LNCaP clone FGC (cell line): Measurements from ENCODE around the gene RRP15.
"Not testable (repeated sequence)": the region's sequence is repeated elsewhere in the genome, so short reads cannot be mapped to it uniquely, and the experiment has no call there.

ENCODE experiments used
- DNase-seq: peaks from one replicate; pipeline ENCODE4 v3.0.0-alpha.2; 2011; ENCODE audit warnings: low read depth
- H3K4me3 ChIP-seq: 2 replicates; pipeline ENCODE4 v1.5.1; 2011; ENCODE audit warnings: mild to moderate bottlenecking, low read depth, low read length, control low read depth
- CTCF ChIP-seq: IDR thresholded peaks from 2 replicates; pipeline ENCODE4 v1.5.1; 2012; ENCODE audit warnings: mild to moderate bottlenecking; ENCODE audit not compliant: control insufficient read depth, insufficient read depth; ENCODE audit errors: extremely low read depth

Gene RRP15

GRCh38 chr1:218315638-218316037, 30.5 kb downstream of the RRP15 start:
- no peak for TF ChIP-seq CTCF
- H3K4me3 ChIP-seq = no peak overlapping the region
- no peak for DNase-seq

- H3K4me3 ChIP-seq = no peak overlapping the region
- no peak for TF ChIP-seq CTCF
- no peak for DNase-seq
These were observed 32.0 kb downstream of the RRP15 start for GRCh38 chr1:218317061-218317460.

DNA sequence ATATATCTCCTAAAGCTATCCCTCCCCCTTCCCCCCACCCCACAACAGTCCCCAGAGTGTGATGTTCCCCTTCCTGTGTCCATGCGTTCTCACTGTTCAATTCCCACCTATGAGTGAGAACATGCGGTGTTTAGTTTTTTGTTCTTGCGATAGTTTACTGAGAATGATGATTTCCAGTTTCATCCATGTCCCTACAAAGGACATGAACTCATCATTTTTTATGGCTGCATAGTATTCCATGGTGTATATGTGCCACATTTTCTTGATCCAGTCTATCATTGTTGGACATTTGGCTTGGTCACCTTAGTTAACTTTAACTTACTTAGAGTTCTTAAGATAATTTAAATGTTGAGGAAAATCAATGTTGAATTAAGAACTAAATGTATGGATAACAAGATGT, 35.1 kb downstream of the RRP15 start:
- not testable (repeated sequence) for H3K4me3 ChIP-seq, DNase-seq

DNA sequence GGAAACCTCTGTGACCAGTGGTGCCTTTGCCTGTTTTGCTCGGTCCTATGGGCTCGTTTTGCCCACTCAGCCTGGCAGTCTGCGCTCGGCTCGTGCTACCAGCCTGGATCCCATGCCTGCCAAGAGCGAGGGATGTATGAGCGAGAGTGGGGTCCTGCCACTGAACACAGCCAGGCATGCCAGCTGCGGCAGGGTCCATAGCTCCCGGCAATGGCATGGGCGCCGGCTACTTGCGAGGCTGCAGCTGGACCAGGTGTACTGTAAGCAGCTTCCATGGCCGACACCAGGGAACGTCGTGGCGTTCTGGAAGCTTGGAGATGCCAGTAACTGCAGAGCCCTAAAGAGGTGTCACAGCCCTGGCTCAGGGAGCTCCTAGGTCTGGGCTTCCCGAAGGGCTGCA, 37.7 kb downstream of the RRP15 start:
- no peak for TF ChIP-seq CTCF
- no peak overlapping the region for H3K4me3 ChIP-seq
- no peak for DNase-seq

DNA sequence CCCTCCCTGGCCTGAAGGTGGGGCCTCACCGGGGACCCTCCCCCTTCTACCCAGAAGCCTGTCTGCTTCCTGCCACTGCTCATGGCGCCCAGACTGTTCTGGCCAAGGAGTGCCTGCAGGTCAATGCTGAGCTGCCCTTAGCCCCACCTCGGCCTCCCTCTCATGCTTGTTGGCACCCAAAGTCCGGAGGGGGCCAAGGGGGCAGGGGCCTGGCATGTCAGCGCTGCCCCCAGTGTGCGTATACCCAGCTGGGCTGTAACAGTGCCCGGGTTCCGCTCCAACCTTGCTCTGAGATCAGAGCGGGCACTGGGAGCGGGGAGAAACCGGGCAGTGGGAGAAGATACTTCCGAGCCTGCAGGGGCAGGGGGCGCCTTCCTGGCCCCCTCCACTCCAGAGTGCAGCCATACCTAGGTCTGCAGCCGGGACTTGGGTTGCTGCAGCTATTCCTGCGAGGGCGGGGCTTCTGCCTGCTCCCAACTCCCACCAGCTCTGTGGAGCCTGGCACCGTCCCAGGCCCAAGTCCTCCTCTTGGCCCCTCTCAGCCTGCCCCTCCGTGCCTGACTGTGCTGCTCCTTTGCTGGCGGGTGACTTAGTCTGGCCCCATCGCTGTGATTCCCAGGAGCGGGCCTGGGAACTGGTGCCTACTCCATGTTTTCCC, 38.6 kb downstream of the RRP15 start:
- DNase-seq = no peak
- H3K4me3 ChIP-seq = no peak overlapping the region
- no peak for TF ChIP-seq CTCF

GRCh38 chr1:218324226-218324580, 39.1 kb downstream of the RRP15 start:
- TF ChIP-seq CTCF = no peak
- no peak for DNase-seq
- H3K4me3 ChIP-seq = no peak overlapping the region

GRCh38 chr1:218328769-218329168, 43.7 kb downstream of the RRP15 start:
- no peak for TF ChIP-seq CTCF
- no peak overlapping the region for H3K4me3 ChIP-seq
- DNase-seq = no peak

- DNase-seq = no peak
These were observed 45.0 kb downstream of the RRP15 start for GRCh38 chr1:218330043-218330623.

More at GRCh38 chr1:218330043-218330623, 45.0 kb downstream of the RRP15 start:
- TF ChIP-seq CTCF = peak; percentile 62
- H3K4me3 ChIP-seq = no peak overlapping the region
